ENCODE measurements around the gene BIRC6.
"Not testable (repeated sequence)": the region's sequence is repeated elsewhere in the genome, so short reads cannot be mapped to it uniquely, and the experiment has no call there.

BIRC6 gene

DNA sequence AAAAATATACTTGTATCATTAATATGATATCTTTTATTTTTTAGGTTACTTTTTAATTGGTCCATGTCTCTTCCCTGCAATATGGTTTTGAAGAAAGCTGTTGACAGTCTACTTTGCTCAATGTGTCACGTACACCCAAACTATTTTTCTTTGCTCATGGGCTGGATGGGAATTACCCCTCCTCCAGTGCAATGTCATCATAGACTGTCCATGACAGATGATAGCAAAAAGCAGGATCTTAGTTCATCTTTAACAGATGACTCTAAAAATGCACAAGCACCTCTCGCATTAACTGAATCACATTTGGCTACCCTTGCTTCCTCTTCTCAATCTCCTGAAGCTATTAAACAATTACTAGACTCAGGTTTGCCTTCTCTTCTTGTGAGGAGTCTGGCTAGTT, 158.1 kb downstream of the BIRC6 start:
- no peak for DNase-seq

DNA sequence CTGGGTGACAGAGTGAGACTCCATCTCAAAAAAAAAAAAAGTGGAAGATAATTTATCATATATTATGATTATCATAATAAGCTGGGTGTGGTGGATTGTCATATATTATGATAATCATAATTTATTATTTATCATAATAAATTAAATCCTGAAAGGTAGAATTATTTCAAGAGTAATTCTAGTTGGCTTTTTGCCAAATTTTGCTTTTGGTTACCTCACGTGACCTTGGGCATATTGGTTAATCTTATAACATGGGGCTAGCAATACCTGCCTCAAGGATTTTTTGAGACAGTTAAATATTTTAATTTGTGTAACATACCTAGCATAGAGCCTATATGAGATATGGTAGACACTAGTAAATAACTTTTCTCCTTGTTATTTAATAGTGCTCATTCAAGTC, 159.7 kb downstream of the BIRC6 start:
- DNase-seq = no peak

DNA sequence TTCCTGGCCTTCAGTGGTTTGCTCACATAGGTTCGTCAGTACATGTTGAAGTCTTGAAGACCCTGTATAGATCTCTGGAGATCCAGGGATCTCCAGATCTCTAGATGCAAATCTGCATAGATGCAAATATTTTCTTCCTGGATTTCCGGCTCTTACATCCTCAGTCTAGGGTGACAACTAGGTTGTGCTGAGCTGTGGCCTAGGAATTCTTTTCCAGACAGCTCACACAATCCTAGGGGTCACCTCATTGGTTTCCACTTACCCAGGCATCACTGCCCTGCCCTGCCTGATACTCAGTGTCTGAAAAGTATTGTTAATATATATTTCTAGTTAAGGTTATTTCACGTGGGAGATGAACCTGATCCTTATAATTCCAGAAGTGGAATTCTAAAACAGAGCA, 165.9 kb downstream of the BIRC6 start:
- DNase-seq = no peak

DNA sequence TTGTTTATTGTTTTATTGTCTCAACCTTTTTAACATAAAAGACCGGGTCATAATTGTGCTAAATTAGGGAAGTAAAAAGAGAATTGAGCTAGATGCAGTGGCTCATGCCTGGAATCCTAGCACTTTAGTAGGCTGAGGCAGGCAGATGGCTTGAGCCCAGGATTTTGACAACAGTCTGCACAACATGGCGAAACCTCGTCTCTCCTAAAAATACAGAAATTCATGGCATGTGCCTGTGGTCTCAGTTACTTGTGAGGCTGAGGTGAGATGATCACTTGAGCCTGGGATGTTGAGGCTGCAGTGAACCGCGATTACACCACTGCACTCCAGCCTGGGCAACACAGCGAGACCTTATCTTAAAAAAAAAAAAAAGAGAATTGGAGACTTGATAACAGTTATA, 166.9 kb downstream of the BIRC6 start:
- DNase-seq = no peak

DNA sequence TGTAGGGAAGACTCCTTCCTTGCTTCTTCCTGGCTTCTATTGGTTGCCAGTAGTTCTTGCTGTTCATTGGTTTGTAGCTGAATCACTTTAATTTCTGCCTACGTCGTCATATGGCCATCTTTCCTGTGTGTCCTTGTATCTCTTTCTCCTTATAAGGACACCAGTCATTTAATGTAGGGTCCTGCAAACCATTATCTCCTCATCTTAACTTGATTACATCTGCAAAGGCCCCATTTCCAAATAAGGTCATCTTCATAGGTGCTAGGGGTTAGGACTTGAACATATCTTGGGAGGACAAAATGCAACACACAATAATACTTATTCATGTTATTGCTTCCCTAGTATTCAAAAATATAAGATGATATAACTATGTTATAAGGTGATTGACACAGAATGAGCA, 175.5 kb downstream of the BIRC6 start:
- DNase-seq = no peak

DNA sequence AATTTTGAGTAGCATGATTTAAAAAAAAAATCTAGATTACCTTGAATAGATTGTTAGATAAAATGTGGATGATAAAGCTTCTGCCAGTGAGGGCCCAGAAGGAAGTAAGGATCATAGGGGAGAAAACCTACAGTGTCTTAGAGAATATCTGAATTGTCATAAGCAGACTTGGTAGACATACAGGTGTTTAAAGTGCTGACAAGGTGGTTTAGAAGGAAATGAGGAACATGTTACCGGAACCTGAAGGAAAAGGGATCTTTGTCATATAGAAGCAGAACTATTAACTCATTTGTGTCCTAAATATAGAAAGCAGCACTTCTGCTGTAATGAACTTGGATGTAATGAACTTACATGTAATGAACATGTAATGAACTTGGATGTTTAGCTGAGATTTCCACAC, 176.1 kb downstream of the BIRC6 start:
- DNase-seq = no peak

DNA sequence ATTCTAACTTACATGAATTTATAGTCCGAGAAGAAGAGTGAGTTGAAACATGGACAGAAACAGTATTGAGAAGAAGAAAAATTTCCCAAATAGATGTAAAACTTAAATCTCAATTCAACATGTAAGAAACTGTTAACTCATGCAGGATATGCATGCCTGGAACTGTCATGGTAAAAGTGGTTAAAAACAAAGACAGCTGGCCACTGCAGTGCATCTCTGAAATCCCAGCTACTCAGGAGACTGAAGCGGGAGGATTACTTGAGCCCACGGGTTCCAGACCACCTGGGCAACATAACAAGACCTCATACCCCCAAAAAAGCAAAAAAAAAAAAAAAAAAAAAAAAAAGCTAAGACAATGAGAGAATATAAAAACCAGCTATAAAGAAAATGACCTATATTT, 178.0 kb downstream of the BIRC6 start:
- no peak for DNase-seq

DNA sequence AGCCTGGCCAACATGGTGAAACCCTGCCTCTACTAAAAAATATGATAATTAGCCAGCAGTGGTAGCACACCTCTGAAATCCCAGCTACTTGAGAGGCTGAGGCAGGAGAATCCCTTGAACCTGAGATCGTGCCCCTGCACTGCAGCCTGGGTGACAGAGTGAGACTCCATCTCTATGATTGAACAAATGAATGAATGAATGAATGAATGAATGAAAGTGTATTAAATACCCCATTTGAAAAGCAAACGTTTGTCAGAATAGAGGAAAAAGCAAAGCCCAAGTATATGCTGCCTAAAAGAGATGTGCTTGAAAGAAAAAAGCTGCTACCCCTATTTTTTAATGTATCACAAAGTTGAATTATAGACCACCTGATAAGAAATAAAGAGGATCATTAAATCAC, 181.9 kb downstream of the BIRC6 start:
- no peak for DNase-seq

DNA sequence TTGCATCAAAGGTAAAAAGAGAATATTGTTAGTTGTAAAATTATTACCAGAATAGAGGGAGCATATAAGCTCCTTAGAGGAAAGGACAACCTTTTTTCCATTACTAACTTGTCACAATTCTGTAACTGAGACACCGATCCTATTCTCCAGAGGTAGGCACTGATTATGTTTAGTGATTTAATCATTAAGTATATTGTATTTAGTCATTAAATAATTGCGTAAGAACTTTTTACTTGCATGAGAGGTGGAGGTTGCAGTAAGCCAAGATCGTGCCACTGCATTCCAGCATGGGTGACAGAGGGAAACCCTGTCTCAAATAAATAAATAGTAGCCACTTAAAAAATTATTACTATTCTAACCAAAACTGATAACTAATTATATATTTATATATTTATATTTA, 195.7 kb downstream of the BIRC6 start:
- DNase-seq = not testable (repeated sequence)

DNA sequence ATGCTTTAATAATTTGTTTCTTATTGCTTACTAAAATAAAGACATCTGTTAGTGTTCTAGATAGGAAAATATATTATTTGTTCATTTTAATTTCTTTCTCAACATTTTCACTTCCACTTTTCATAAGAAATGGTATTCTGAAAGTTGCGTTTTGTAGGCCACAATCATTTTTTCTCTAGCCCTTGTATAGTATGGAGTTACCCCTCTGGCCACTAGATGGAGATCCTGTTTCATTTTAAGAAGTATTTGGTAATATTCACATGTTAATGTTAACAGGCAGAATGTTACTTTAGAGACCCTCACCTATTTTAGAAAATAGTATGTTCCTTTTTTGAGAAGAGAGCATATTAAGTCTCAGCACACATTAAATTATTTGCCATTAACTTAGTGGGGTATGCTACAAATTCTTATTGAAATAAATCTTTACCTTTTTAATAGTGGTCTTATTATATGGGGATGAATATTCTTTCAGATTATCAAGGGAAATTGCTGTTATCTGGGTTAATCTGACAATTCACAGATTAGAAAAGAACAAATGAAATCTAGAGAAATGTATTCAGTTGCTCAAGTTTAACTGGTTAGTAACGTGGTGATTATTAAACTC, 197.1 kb downstream of the BIRC6 start:
- DNase-seq = no peak

DNA sequence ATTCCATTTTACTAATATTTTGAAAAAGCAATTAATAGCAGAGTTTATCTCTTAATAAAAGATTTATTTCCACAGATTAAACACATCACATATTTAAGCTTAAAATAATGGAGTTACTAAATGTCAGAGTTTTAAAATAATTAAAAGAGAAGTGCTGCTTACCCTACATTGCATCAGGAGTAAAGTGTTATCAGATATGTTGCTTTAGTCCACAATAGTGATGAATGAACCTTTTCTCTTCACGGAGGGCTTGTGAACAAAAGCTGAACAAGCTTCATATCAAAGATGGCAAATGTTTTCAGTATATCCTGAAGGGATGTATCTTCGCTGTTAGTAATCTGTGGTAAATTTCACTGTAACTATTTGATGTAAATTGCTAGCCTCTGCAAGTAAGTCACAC, 201.7 kb downstream of the BIRC6 start:
- no peak for DNase-seq

DNA sequence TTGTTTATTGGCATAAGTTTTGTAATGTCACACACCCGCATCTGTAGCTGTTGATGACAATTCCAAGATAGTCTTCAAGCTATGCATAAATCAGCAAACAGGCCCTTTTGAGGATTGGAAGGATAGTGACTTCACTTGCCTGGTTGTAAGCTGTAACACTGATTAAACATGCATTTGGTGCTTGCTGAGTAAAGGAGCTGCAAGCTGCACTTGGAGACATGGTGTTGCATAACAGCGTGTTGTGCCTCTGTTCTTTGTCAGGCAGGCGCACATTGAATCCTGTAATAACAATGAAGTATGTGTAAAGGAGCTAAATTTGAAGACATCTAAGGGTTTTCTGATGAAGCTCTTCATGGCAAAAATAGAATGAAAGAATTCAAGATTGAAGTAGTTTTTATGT, 202.3 kb downstream of the BIRC6 start:
- DNase-seq = no peak

DNA sequence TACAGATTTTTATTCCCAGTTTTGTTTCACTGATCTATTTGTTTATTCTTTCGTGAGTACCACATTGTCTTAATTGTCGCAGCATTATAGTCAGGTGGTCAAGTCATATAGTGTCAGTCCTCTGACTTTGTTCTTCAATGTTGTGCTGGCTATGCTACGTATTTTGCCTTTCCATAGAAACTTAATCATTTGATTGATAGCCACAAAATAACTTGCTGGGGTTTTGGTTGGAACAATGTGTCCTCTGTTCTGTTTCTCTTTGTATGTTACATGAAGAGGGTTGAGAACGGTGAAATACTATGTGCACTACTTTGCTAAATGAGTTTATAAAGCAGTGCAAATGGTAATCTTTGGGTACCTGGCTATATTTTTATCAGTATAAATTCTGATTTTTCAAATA, 206.1 kb downstream of the BIRC6 start:
- no peak for DNase-seq

DNA sequence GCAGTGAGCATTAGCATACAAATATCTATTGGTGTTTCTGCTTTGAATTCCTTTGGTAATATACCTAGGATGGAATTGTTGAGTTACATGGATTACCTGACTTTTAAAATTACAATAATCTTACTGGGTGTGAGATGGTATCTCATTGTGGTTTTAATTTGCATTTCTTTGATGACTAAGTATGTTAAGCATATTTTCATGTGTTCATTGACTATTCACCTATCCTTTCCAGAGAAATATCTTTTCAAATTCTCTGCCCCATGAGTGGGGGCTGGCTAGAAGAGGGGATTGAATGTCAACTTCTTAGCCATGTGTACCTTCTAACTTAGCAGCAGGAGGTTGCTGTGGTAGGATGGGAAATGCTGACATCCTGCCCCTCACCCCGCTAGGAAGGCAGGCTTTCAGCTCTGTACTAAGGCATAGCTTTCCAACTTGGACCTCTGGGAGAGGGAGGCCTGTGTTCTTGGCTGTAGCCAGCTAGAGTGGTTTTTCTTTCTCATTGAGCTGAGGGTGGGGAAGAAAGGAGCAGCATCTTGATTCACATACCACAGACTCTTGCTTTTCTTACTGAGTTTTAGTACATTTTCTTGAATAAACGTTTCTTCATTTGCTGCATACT, 207.7 kb downstream of the BIRC6 start:
- no peak for DNase-seq

DNA sequence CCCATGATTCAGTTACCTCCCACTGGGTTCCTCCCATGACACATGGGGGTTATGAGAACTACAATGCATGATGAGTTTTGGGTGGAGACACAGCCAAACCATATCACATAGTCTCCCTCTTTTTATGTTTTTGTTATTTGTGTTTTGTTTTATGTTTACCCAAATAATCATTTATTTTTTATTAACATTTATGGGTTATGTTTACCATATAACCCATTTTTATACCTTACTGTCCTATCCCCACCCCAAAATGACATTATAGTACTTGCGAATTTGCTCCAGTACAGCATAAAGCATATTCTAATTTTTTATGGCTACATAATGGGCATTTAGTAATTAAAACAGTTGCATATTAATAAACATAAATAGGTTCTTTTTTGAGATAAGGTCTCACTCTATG, 209.1 kb downstream of the BIRC6 start:
- DNase-seq = no peak

DNA sequence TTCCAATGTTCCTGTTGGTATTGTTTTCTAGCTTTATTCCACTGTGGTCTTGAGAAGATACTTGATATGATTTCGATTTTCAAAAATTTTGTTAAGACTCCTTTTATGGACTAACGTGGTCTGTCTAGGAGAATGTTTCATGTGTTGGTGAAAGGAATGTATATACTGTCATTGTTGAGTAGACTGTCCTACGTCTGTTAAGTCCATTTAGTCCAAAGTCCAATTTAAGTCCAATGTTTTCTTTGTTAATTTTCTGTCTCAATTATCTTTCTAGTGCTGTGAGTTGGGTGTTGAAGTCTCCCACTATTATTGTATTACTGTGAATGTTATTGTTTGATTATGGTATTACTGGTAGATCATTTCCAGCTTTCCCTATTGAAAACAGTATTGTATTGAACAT, 215.2 kb downstream of the BIRC6 start:
- DNase-seq = no peak

DNA sequence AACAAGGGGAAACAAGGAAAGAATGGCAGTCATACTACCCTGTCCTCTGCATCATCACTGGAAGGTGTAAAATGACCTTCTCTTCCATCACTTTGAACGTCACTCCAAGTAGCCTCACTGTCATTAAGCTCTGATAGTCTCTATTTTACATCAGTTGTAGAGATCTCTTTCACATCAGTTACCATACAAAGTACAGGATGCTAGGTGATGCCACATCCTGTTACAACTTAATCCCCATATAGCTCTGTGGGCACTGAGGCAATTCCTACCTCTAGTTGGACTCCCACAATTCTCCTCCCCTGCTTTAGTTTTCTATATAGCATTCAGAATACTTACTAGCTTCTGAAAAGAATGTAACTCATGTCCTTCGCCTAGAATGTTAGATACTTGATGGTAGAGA, 215.9 kb downstream of the BIRC6 start:
- DNase-seq = no peak

DNA sequence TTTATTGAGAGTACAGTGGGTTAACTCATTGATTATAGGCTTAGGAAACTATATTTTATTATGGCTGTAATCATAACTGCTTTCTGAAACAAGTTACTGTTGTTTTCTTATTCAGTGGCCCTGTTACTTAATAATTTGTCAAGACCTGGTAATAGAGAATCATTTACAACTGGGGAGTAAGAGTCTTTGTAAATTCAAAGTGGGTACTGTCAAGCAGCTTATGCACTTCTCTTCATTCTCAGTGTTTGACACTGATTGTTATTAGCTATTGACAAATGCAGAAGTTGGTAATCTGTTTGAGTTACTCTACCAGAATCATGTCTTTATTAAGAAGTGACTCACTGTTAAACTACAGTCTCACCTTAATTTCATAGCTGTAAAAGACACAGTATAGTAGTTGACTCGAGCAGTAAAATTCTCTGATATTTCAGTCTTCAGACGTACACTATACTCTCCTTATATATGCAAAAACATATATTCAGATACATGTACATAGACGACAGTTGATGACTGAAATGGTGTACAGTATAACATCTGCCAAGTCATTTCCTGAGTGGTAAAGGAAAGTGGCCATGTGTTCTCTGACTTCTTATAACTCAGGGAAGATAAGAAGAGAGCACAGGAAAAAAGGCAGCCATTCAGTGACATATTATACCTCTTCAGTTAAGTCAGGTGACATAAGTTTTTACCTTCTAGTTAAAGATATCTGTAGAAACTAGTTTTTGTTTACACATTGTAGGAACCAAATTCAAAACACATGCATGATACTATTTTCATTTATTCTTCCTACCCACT, 235.0 kb downstream of the BIRC6 start:
- no peak for DNase-seq

DNA sequence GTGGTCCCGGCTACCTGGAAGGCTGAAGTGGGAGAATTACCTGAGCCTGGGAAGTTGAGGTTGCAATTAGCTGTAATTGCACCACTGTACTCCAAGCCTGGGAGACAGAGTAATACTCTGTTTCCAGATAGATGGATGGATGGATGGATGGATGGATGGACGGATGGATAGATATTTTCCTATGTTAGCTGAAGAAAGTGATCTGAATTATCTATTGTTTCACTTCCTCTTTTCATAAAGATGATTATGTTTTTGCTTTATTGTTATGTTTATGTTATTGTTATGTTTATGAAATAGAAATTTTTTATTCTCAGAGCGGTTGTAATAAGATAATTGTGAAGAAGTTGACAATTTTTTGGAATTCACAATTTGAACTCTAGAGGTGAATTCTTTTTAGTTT, 237.8 kb downstream of the BIRC6 start:
- no peak for DNase-seq

DNA sequence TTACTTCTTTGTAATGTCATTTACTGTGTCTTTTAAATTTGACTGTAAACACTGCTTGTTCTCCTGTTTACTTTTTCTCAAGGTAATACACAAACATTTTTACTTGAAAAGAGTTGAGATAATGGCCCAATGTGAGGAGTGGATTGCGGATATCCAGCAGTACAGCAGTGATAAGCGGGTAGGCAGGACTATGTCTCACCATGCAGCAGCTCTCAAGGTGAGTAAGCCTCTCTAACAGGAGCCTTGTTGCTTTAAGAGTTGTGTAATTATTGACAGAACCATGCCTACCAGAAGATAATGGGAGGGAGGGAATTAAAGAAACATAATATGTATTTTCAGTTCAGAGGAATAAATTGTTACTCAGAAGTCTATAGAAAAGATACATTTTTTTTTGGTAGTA, 254.5 kb downstream of the BIRC6 start:
- DNase-seq = no peak

DNA sequence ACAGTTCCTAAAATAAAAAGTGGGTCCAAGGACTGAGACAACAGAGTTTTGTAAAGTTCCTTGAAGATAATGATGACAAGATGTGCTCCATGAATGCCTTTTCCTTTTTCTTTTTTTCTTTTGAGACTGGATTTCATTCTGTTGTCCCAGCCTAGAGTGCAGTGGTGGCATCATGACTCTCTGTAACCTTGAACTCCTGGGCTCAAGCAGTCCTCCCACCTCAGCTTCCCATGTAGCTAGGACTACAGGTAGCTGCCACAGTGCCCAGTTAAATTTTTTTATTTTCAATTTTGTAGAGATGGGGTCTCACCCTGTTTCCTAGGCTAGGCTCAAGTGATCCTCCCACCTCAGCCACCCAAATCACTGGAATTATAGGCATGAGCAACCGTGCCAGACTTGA, 254.9 kb downstream of the BIRC6 start:
- DNase-seq = no peak

DNA sequence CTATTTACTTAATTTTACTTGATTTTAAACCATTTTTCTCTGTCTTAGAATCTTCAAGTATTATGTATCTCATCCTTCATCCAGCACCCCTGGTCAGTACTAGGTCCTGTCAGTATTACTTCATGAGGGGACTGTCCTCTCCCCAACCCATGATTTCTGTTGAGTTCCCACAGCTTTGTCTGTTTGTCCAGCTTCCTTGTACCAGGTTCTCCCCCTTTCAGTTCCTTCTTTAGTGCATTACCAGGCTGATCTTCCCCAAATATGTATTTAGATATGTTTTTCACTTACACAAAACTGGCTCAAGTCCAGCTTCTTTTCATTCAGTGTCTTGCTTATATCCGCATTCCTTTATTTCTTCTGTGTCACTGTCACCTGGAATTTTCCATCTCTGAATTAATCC, 257.3 kb downstream of the BIRC6 start:
- DNase-seq = no peak

DNA sequence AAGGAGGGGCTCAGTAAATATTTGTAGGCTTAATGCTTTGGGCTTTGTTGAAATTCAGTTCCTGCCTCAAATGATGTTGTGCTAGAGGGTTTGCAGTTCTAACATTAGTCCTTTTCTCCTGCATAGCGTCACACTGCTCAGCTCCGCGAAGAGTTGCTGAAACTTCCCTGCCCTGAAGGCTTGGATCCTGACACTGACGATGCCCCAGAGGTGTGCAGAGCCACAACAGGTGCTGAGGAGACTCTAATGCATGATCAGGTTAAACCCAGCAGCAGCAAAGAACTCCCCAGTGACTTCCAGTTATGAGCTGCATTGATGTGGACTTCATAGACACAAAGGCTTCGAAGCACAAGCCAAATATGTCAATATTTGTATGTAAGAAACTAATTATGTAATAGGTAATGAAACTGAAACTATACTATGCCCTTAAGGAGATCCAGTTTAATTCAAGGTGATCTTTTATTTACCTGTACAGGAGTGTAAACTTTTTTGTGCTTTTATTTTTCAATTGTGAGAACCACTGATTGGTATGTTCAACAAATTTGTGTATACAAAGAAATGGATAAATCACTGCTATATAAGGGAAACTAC, 260.9 kb downstream of the BIRC6 start:
- DNase-seq = no peak
